ENCODE data around the gene PLGLB1.
A peak's percentile ranks its signal among the peaks of the same experiment; 100 is the strongest.
"Not testable (repeated sequence)": the region's sequence is repeated elsewhere in the genome, so short reads cannot be mapped to it uniquely, and the experiment has no call there.

Gene PLGLB1

GRCh38 chr2:87021744-87022143 lies at the start of gene PLGLB1:
PLGLB1 (minus strand) TSS chr2:87021844; CDS start chr2:87021783, 61 bp downstream.
- not testable (repeated sequence) for H3K36me3 Mint-ChIP-seq; H3K4me1 Mint-ChIP-seq; H3K4me3 Mint-ChIP-seq; ATAC-seq (ENCODE audit: low read depth); H3K27me3 Mint-ChIP-seq; DNase-seq (ENCODE audit: low spot score in 2 of 2); H3K9me3 Mint-ChIP-seq; H3K27ac Mint-ChIP-seq

- H3K9me3 Mint-ChIP-seq; H3K36me3 Mint-ChIP-seq; H3K27me3 Mint-ChIP-seq; DNase-seq (ENCODE audit: low spot score in 2 of 2); ATAC-seq (ENCODE audit: low read depth); H3K4me3 Mint-ChIP-seq; H3K27ac Mint-ChIP-seq: not testable (repeated sequence)
- H3K4me1 Mint-ChIP-seq, result peaks cover 10% of the 10 kb centered on the region
Observed at GRCh38 chr2:87064305-87064704, 42.7 kb upstream of the PLGLB1 start.

GRCh38 chr2:87063431-87063830 lies 41.8 kb upstream of the PLGLB1 start:
- not testable (repeated sequence) for DNase-seq (ENCODE audit: low spot score in 2 of 2); H3K9me3 Mint-ChIP-seq; H3K27ac Mint-ChIP-seq; H3K4me3 Mint-ChIP-seq; H3K36me3 Mint-ChIP-seq; ATAC-seq (ENCODE audit: low read depth); H3K27me3 Mint-ChIP-seq
- H3K4me1 Mint-ChIP-seq, result peaks cover 10% of the 10 kb centered on the region

- not testable (repeated sequence) for ATAC-seq (ENCODE audit: low read depth); DNase-seq (ENCODE audit: low spot score in 2 of 2); H3K4me1 Mint-ChIP-seq; H3K4me3 Mint-ChIP-seq; H3K9me3 Mint-ChIP-seq; H3K36me3 Mint-ChIP-seq; H3K27ac Mint-ChIP-seq; H3K27me3 Mint-ChIP-seq
Observed at GRCh38 chr2:87061519-87061918, 39.9 kb upstream of the PLGLB1 start.

GRCh38 chr2:87057606-87058005 lies 36.0 kb upstream of the PLGLB1 start:
- not testable (repeated sequence) for H3K27me3 Mint-ChIP-seq; ATAC-seq (ENCODE audit: low read depth); H3K9me3 Mint-ChIP-seq; DNase-seq (ENCODE audit: low spot score in 2 of 2); H3K27ac Mint-ChIP-seq; H3K36me3 Mint-ChIP-seq; H3K4me3 Mint-ChIP-seq; H3K4me1 Mint-ChIP-seq

GRCh38 chr2:87056843-87057242 lies 35.2 kb upstream of the PLGLB1 start:
- H3K9me3 Mint-ChIP-seq; ATAC-seq (ENCODE audit: low read depth); H3K36me3 Mint-ChIP-seq; H3K4me1 Mint-ChIP-seq; H3K27me3 Mint-ChIP-seq; H3K4me3 Mint-ChIP-seq; H3K27ac Mint-ChIP-seq; DNase-seq (ENCODE audit: low spot score in 2 of 2): not testable (repeated sequence)

- not testable (repeated sequence) for H3K4me3 Mint-ChIP-seq; H3K27me3 Mint-ChIP-seq; H3K27ac Mint-ChIP-seq; H3K36me3 Mint-ChIP-seq; ATAC-seq (ENCODE audit: low read depth); H3K4me1 Mint-ChIP-seq; DNase-seq (ENCODE audit: low spot score in 2 of 2); H3K9me3 Mint-ChIP-seq
Observed at GRCh38 chr2:87056435-87056834, 34.8 kb upstream of the PLGLB1 start.

GRCh38 chr2:87054375-87054774 lies 32.7 kb upstream of the PLGLB1 start:
- not testable (repeated sequence) for H3K9me3 Mint-ChIP-seq; DNase-seq (ENCODE audit: low spot score in 2 of 2); ATAC-seq (ENCODE audit: low read depth); H3K27me3 Mint-ChIP-seq; H3K4me3 Mint-ChIP-seq; H3K4me1 Mint-ChIP-seq; H3K27ac Mint-ChIP-seq; H3K36me3 Mint-ChIP-seq

GRCh38 chr2:87041321-87041978 lies 19.8 kb upstream of the PLGLB1 start:
- H3K9me3 Mint-ChIP-seq, H3K27ac Mint-ChIP-seq, H3K27me3 Mint-ChIP-seq, H3K4me3 Mint-ChIP-seq, H3K36me3 Mint-ChIP-seq, H3K4me1 Mint-ChIP-seq: not testable (repeated sequence)
- ATAC-seq (ENCODE audit: low read depth) (peak; percentile 50), DNase-seq (ENCODE audit: low spot score in 2 of 2) (peak; percentile 13 to 17)

GRCh38 chr2:87028607-87029006 lies 7.0 kb upstream of the PLGLB1 start:
- not testable (repeated sequence) for H3K9me3 Mint-ChIP-seq; H3K27me3 Mint-ChIP-seq; H3K27ac Mint-ChIP-seq; DNase-seq (ENCODE audit: low spot score in 2 of 2); ATAC-seq (ENCODE audit: low read depth); H3K36me3 Mint-ChIP-seq; H3K4me1 Mint-ChIP-seq; H3K4me3 Mint-ChIP-seq

GRCh38 chr2:87026816-87027215 lies 5.2 kb upstream of the PLGLB1 start:
- not testable (repeated sequence) for H3K9me3 Mint-ChIP-seq; H3K27me3 Mint-ChIP-seq; H3K27ac Mint-ChIP-seq; DNase-seq (ENCODE audit: low spot score in 2 of 2); ATAC-seq (ENCODE audit: low read depth); H3K36me3 Mint-ChIP-seq; H3K4me3 Mint-ChIP-seq; H3K4me1 Mint-ChIP-seq

GRCh38 chr2:87025927-87026326 lies 4.3 kb upstream of the PLGLB1 start:
- ATAC-seq (ENCODE audit: low read depth), result peak; percentile 42
- H3K27ac Mint-ChIP-seq; H3K4me1 Mint-ChIP-seq; DNase-seq (ENCODE audit: low spot score in 2 of 2); H3K27me3 Mint-ChIP-seq; H3K36me3 Mint-ChIP-seq; H3K9me3 Mint-ChIP-seq; H3K4me3 Mint-ChIP-seq: not testable (repeated sequence)

GRCh38 chr2:87023988-87024615 lies 2.5 kb upstream of the PLGLB1 start:
- not testable (repeated sequence) for H3K9me3 Mint-ChIP-seq; DNase-seq (ENCODE audit: low spot score in 2 of 2); H3K4me1 Mint-ChIP-seq; H3K4me3 Mint-ChIP-seq; ATAC-seq (ENCODE audit: low read depth); H3K27ac Mint-ChIP-seq; H3K27me3 Mint-ChIP-seq; H3K36me3 Mint-ChIP-seq

- not testable (repeated sequence) for H3K4me3 Mint-ChIP-seq; H3K36me3 Mint-ChIP-seq; H3K4me1 Mint-ChIP-seq; DNase-seq (ENCODE audit: low spot score in 2 of 2); H3K9me3 Mint-ChIP-seq; ATAC-seq (ENCODE audit: low read depth); H3K27me3 Mint-ChIP-seq; H3K27ac Mint-ChIP-seq
Observed at GRCh38 chr2:87021043-87021442, 601 bp downstream of the PLGLB1 start.

- not testable (repeated sequence) for H3K36me3 Mint-ChIP-seq; H3K4me1 Mint-ChIP-seq; H3K9me3 Mint-ChIP-seq; ATAC-seq (ENCODE audit: low read depth); H3K27me3 Mint-ChIP-seq; H3K4me3 Mint-ChIP-seq; DNase-seq (ENCODE audit: low spot score in 2 of 2); H3K27ac Mint-ChIP-seq
Observed at GRCh38 chr2:87019053-87019452, 2.6 kb downstream of the PLGLB1 start.

All from memory B cell (primary cell).